ENCODE measurements around the gene PRELID1.
"Not testable (repeated sequence)": the region's sequence is repeated elsewhere in the genome, so short reads cannot be mapped to it uniquely, and the experiment has no call there.

Gene PRELID1

GRCh38 chr5:177300236-177300880, 3.2 kb upstream of the PRELID1 start:
- DNase-seq: peak; percentile 86

- no peak for DNase-seq
Observed at GRCh38 chr5:177300951-177301350, 2.6 kb upstream of the PRELID1 start.

- peak; percentile 37 for DNase-seq
Observed at GRCh38 chr5:177301503-177302165, 2.0 kb upstream of the PRELID1 start.

GRCh38 chr5:177302354-177303110, 1.1 kb upstream of the PRELID1 start:
- no peak for DNase-seq

GRCh38 chr5:177303925-177304391, 359 bp downstream of the PRELID1 start:
- DNase-seq: no peak

GRCh38 chr5:177304392-177305119, 957 bp downstream of the PRELID1 start:
- no peak for DNase-seq

- DNase-seq: not testable (repeated sequence)
Observed at GRCh38 chr5:177306103-177306640, 2.6 kb downstream of the PRELID1 start.

GRCh38 chr5:177306674-177307543, 3.3 kb downstream of the PRELID1 start:
- DNase-seq: peak; percentile 35

GRCh38 chr5:177307544-177308363, 4.2 kb downstream of the PRELID1 start:
- DNase-seq: no peak

GRCh38 chr5:177308740-177309139, 5.1 kb downstream of the PRELID1 start:
- DNase-seq: no peak

- peak; percentile 54 for DNase-seq
Observed at GRCh38 chr5:177309351-177310191, 6.0 kb downstream of the PRELID1 start.

GRCh38 chr5:177310332-177310731, 6.7 kb downstream of the PRELID1 start:
- no peak for DNase-seq

GRCh38 chr5:177310757-177311391, 7.3 kb downstream of the PRELID1 start:
- DNase-seq: no peak

- DNase-seq: no peak
Observed at GRCh38 chr5:177311392-177311722, 7.8 kb downstream of the PRELID1 start.

GRCh38 chr5:177311723-177312648, 8.4 kb downstream of the PRELID1 start, which contains the start of gene MXD3:
Gene MXD3, minus strand, starts transcription at chr5:177311898. Its CDS starts 68 bp downstream, at chr5:177311830.
- DNase-seq: peak; percentile 94

GRCh38 chr5:177312649-177313181, 9.1 kb downstream of the PRELID1 start:
- no peak for DNase-seq

GRCh38 chr5:177313561-177314259, 10.1 kb downstream of the PRELID1 start:
- no peak for DNase-seq

Measured in NCI-H226 (cell line).